DND-41 (cell line): Measurements from ENCODE around the gene VCL.
"Not testable (repeated sequence)": the region's sequence is repeated elsewhere in the genome, so short reads cannot be mapped to it uniquely, and the experiment has no call there.

ENCODE experiments used
- ATAC-seq: fragments of 200-7000 bp; cut with Tn5 transposase; 3 replicates; pipeline ENCODE4 v1.9.1; 2021; ENCODE audit warnings: low read depth; ENCODE audit not compliant: insufficient read depth
- DNase-seq: peaks from one replicate; pipeline ENCODE4 v3.0.0-alpha.2; 2020
- H2AFZ ChIP-seq: 2 replicates; pipeline ENCODE4 v1.6.0; 2012; ENCODE audit warnings: low read depth, low read length
- H3K27ac ChIP-seq: 2 replicates; pipeline ENCODE4 v1.5.1; 2012; ENCODE audit warnings: low read length, inconsistent platforms
- H3K27me3 ChIP-seq: fragments of 200-600 bp; sonication (generic); 2 replicates; pipeline ENCODE4 v1.6.0; 2012; ENCODE audit warnings: low read length, mild to moderate bottlenecking, inconsistent platforms; ENCODE audit not compliant: insufficient read depth, poor library complexity
- H3K36me3 ChIP-seq: 2 replicates; pipeline ENCODE4 v1.5.1; 2012; ENCODE audit warnings: low read length, inconsistent platforms; ENCODE audit not compliant: insufficient read depth
- H3K4me1 ChIP-seq: 2 replicates; pipeline ENCODE4 v1.5.1; 2012; ENCODE audit warnings: mild to moderate bottlenecking, low read length; ENCODE audit not compliant: insufficient read depth
- H3K4me2 ChIP-seq: 2 replicates; pipeline ENCODE4 v1.6.0; 2012; ENCODE audit warnings: mild to moderate bottlenecking, moderate library complexity, low read length, inconsistent platforms; ENCODE audit not compliant: insufficient read depth
- H3K4me3 ChIP-seq, 2 experiments: fragments of 200-600 bp in 1 of 2; shearing (Covaris generic) in 1 of 2; 2 replicates each; pipeline ENCODE4 v1.5.1; 2012 to 2016; ENCODE audit warnings: inconsistent platforms in 2 of 2, low read length in 2 of 2, mild to moderate bottlenecking in 2 of 2, low read depth in 1 of 2, moderate library complexity in 1 of 2
- H3K79me2 ChIP-seq: 2 replicates; pipeline ENCODE4 v1.6.0; 2012; ENCODE audit warnings: low read length, inconsistent platforms; ENCODE audit not compliant: insufficient read depth
- H3K9ac ChIP-seq: 2 replicates; pipeline ENCODE4 v1.6.0; 2012; ENCODE audit warnings: low read depth, mild to moderate bottlenecking, inconsistent platforms, low read length, moderate library complexity
- H3K9me3 ChIP-seq: 2 replicates; pipeline ENCODE4 v1.5.1; 2012; ENCODE audit warnings: low read length, moderate library complexity, mild to moderate bottlenecking, inconsistent platforms; ENCODE audit not compliant: insufficient read depth, severe bottlenecking
- H4K20me1 ChIP-seq: 2 replicates; pipeline ENCODE4 v1.6.0; 2012; ENCODE audit warnings: low read length; ENCODE audit not compliant: insufficient read depth
- CTCF ChIP-seq: IDR thresholded peaks from 2 replicates; pipeline ENCODE4 v1.5.1; 2012; ENCODE audit warnings: borderline replicate concordance, low read length, moderate library complexity, mild to moderate bottlenecking; ENCODE audit not compliant: poor library complexity, severe bottlenecking; ENCODE audit errors: extremely low read depth
- EZH2 ChIP-seq: IDR thresholded peaks from 3 replicates; pipeline ENCODE4 v1.6.1; 2012; ENCODE audit warnings: borderline replicate concordance, low read depth, mild to moderate bottlenecking, moderate library complexity, low read length, inconsistent platforms; ENCODE audit not compliant: severe bottlenecking

Gene VCL

GRCh38 chr10:73956476-73957359 is 41.2 kb upstream of the VCL start:
- Histone ChIP-seq H3K79me2 (no peaks in the 10 kb centered on the region), H3K4me2 (peak overlapping the region; percentile 12; the same call in 1 of the 2 replicates), H3K9me3 (no peaks in the 10 kb centered on the region), H2AFZ (no peak overlapping the region), H3K27ac (no peak overlapping the region), H3K36me3 (no peaks in the 10 kb centered on the region), H3K4me3 (no peak overlapping the region), H3K9ac (no peak overlapping the region), H3K4me1 (peaks cover 12% of the 10 kb centered on the region), H4K20me1 (no peaks in the 10 kb centered on the region; the same call in 1 of the 2 replicates), H3K27me3 (peaks cover 2% of the 10 kb centered on the region)
- TF ChIP-seq CTCF (no peak), EZH2 (no peak)
- peak; percentile 41 for DNase-seq
- peak; percentile 86 for ATAC-seq

- no peak overlapping the region for H2AFZ ChIP-seq
- no peak overlapping the region for H3K27ac ChIP-seq
- H3K4me1 ChIP-seq: peaks cover 12% of the 10 kb centered on the region
- ATAC-seq (no peak), DNase-seq (no peak)
- TF ChIP-seq EZH2: no peak
- TF ChIP-seq CTCF: no peak
- H3K4me3 ChIP-seq: no peak overlapping the region
- no peaks in the 10 kb centered on the region; the same call in 1 of the 2 replicates for H4K20me1 ChIP-seq
- peaks cover 2% of the 10 kb centered on the region for H3K27me3 ChIP-seq
- H3K36me3 ChIP-seq: no peaks in the 10 kb centered on the region
- no peak overlapping the region for H3K9ac ChIP-seq
- H3K9me3 ChIP-seq: no peaks in the 10 kb centered on the region
- H3K4me2 ChIP-seq: no peak overlapping the region
- H3K79me2 ChIP-seq: no peaks in the 10 kb centered on the region
Observed at GRCh38 chr10:73959484-73960243, 38.3 kb upstream of the VCL start.

GRCh38 chr10:73962386-73962785 is 35.5 kb upstream of the VCL start:
- TF ChIP-seq CTCF (no peak), EZH2 (no peak)
- Histone ChIP-seq H3K4me3 (no peak overlapping the region), H3K9me3 (no peaks in the 10 kb centered on the region), H2AFZ (no peak overlapping the region), H3K79me2 (no peaks in the 10 kb centered on the region), H3K4me2 (no peak overlapping the region), H3K4me1 (no peaks in the 10 kb centered on the region), H3K9ac (no peak overlapping the region), H4K20me1 (no peaks in the 10 kb centered on the region), H3K27ac (no peak overlapping the region), H3K27me3 (no peaks in the 10 kb centered on the region), H3K36me3 (no peaks in the 10 kb centered on the region)
- ATAC-seq (no peak), DNase-seq (no peak)

GRCh38 chr10:73963533-73963932 is 34.4 kb upstream of the VCL start:
- not testable (repeated sequence) for H3K9me3 ChIP-seq, H3K36me3 ChIP-seq, H3K4me2 ChIP-seq, ATAC-seq, H4K20me1 ChIP-seq, H3K4me1 ChIP-seq, H3K27ac ChIP-seq, H3K4me3 ChIP-seq, H3K27me3 ChIP-seq, H3K9ac ChIP-seq, H3K79me2 ChIP-seq, DNase-seq, H2AFZ ChIP-seq
